GM12878 (cell line): Measurements from ENCODE around the gene TSPAN10. TPM values are rescaled to one million over a fixed set of nuclear protein-coding genes. Genes with fewer than 3 reads are reported as not detected.

Experiments used
- ATAC-seq: fragments of 200-7000 bp; cut with Tn5 transposase; 3 replicates; pipeline ENCODE4 v1.9.1; 2020; ENCODE audit warnings: mild to moderate bottlenecking, moderate library complexity
- BruUV-seq: library from RNA; stranded (reverse); fragments of 400-500 nt; replicated peaks from 2 replicates; lab custom pipeline; 2021; lab: Mats Ljungman, UMichigan
- CTCF ChIA-PET: fragments of 300-600 bp; sonication (Branson Sonifier 250); formaldehyde crosslinking; extraction: SDS; loops from one replicate; lab custom pipeline; 2021; ENCODE audit warnings: inconsistent platforms; lab: Yijun Ruan, JAX
- POLR2A ChIA-PET: fragments of 350-600 bp; formaldehyde crosslinking; extraction: SDS; loops from one replicate; lab custom pipeline; 2021; ENCODE audit warnings: inconsistent platforms; lab: Charles Lee
- RAD21 ChIA-PET: fragments of 300-600 bp; sonication (Branson Sonifier 250); formaldehyde crosslinking; loops from one replicate; lab custom pipeline; 2023; ENCODE audit warnings: antibody characterized with exemption; ENCODE audit not compliant: unreplicated experiment; lab: Charles Lee
- SMC1A ChIA-PET: fragments of 300-600 bp; sonication (Branson Sonifier 250); formaldehyde crosslinking; loops from one replicate; lab custom pipeline; 2023; ENCODE audit not compliant: unreplicated experiment, uncharacterized antibody; lab: Charles Lee
- DNase-seq: peaks from one replicate; pipeline ENCODE4 v3.0.0-alpha.2; 2011; ENCODE audit warnings: low read depth, low spot score
- FAIRE-seq: peaks from 3 replicates; lab custom pipeline; 2011; peaks lifted over from hg19 to GRCh38; lab: Jason Lieb, UNC
- H2AFZ ChIP-seq: 2 replicates; pipeline ENCODE4 v1.6.0; 2011; ENCODE audit warnings: low read depth, low read length, control low read depth; ENCODE audit not compliant: control insufficient read depth
- H3K27ac ChIP-seq: 2 replicates; pipeline ENCODE4 v1.5.1; 2011; ENCODE audit warnings: control low read depth; ENCODE audit not compliant: control insufficient read depth, insufficient read depth
- H3K27me3 ChIP-seq, 2 experiments: replicated peaks in 1 of 2; 2 replicates each; pipeline versions ENCODE4 v1.6.0 to v1.6.1; 2011; ENCODE audit warnings: low read length in 1 of 2; ENCODE audit not compliant: control insufficient read depth in 2 of 2, insufficient read depth in 2 of 2
- H3K36me3 ChIP-seq, 2 experiments: 2 replicates each; pipeline ENCODE4 v1.5.1; 2011; ENCODE audit warnings: low read length in 1 of 2; ENCODE audit not compliant: control insufficient read depth in 2 of 2, insufficient read depth in 2 of 2
- H3K4me1 ChIP-seq: 2 replicates; pipeline ENCODE4 v1.6.1; 2011; ENCODE audit warnings: mild to moderate bottlenecking, low read length, moderate library complexity, mixed read lengths; ENCODE audit not compliant: control insufficient read depth, insufficient read depth
- H3K4me2 ChIP-seq: 2 replicates; pipeline ENCODE4 v1.6.0; 2011; ENCODE audit warnings: control low read depth; ENCODE audit not compliant: control insufficient read depth, insufficient read depth
- H3K4me3 ChIP-seq: fragments of 200-600 bp; sonication (generic); 2 replicates; pipeline ENCODE4 v1.5.1; 2016
- H3K79me2 ChIP-seq: 2 replicates; pipeline ENCODE4 v1.6.0; 2011; ENCODE audit warnings: low read length; ENCODE audit not compliant: control insufficient read depth, insufficient read depth
- H3K9ac ChIP-seq: 2 replicates; pipeline ENCODE4 v1.8.0; 2011; ENCODE audit warnings: low read length, control low read depth, mixed read lengths; ENCODE audit not compliant: control insufficient read depth, insufficient read depth
- H3K9me3 ChIP-seq: replicated peaks from 3 replicates; pipeline ENCODE4 v1.5.1; 2011; ENCODE audit warnings: mild to moderate bottlenecking, low read length; ENCODE audit not compliant: control insufficient read depth, insufficient read depth
- H4K20me1 ChIP-seq: 2 replicates; pipeline ENCODE4 v1.6.0; 2011; ENCODE audit not compliant: control insufficient read depth, insufficient read depth
- BACH1 ChIP-seq: fragments of 450-650 bp; IDR thresholded peaks from 2 replicates; pipeline ENCODE4 v1.6.1; 2017; ENCODE audit warnings: mild to moderate bottlenecking, borderline replicate concordance
- CREB1 ChIP-seq: IDR thresholded peaks from 2 replicates; pipeline ENCODE4 v1.6.1; 2012; ENCODE audit warnings: low read depth, mild to moderate bottlenecking, inconsistent platforms
- HDAC6 ChIP-seq: fragments of 200-600 bp; sonication (generic); IDR thresholded peaks from one replicate; pipeline ENCODE4 v1.8.0; 2017; ENCODE audit warnings: antibody characterized with exemption; ENCODE audit not compliant: unreplicated experiment
- KAT2A ChIP-seq: conservative IDR thresholded peaks from 2 replicates; pipeline ENCODE4 v1.6.1; 2011; ENCODE audit warnings: low read depth, low read length; ENCODE audit not compliant: control insufficient read depth
- LARP7 ChIP-seq: fragments of 450-650 bp; IDR thresholded peaks from 2 replicates; pipeline ENCODE4 v1.6.1; 2017; ENCODE audit warnings: mild to moderate bottlenecking
- MYC ChIP-seq: IDR thresholded peaks from 2 replicates; pipeline ENCODE4 v1.6.1; 2011; ENCODE audit warnings: mild to moderate bottlenecking, low read length, moderate library complexity, inconsistent platforms; ENCODE audit not compliant: insufficient read depth, insufficient replicate concordance, insufficient read length, severe bottlenecking
- SMC3 ChIP-seq: IDR thresholded peaks from 2 replicates; pipeline ENCODE4 v1.6.1; 2011; ENCODE audit warnings: low read length, improper control_type of control experiment, borderline replicate concordance
- ZNF274 ChIP-seq: IDR thresholded peaks from one replicate; pipeline ENCODE4 v1.8.0; 2011; ENCODE audit not compliant: insufficient read length, insufficient read depth
- WGBS: methylation state at CpG from one replicate; pipeline ENCODE4 v1.1.6; 2016; ENCODE audit warnings: low lambda C conversion rate; ENCODE audit not compliant: insufficient replicate concordance, insufficient coverage; ENCODE audit errors: missing lambda C conversion rate; 5-methylcytosine and 5-hydroxymethylcytosine counted together
- in situ Hi-C: fragments of 300-500 bp; cut with MboI; formaldehyde crosslinking; loops from 9 replicates; pipeline ENCODE4 v1.14.3; 2018; ENCODE audit warnings: mixed read lengths
- intact Hi-C: fragments of 100-400 bp; cut with micrococcal nuclease; formaldehyde crosslinking; loops from one replicate; pipeline ENCODE4 v1.14.2; 2022; ENCODE audit not compliant: unreplicated experiment
- polyA plus RNA-seq, 11 experiments: library from polyadenylated mRNA; depleted of rRNA in 4 of 11; unstranded in 6 of 11; stranded (reverse) in 5 of 11; fragments of >200 nt; fragmentation: Nextera tagmentation in 4 of 11; fragmentation: Illumina TruSeq in 1 of 11; extraction: Ambion mirVana in 4 of 11; extraction: Trizol in 1 of 11; gene quantifications; 1 replicate in 1 of 11; 2 replicates in 10 of 11; pipeline versions ENCODE4 v1.2.1 to v1.2.3, GENCODE V29; 2011 to 2016; ENCODE audit warnings: inconsistent platforms in 2 of 11, missing spikeins in 2 of 11, low read depth in 1 of 11
- total RNA-seq, 4 experiments: library from RNA; depleted of rRNA in 3 of 4; stranded (reverse); fragments of >200 nt in 3 of 4; fragmentation: Illumina TruSeq in 1 of 4; extraction: Trizol in 1 of 4; gene quantifications; 2 replicates each; pipeline versions ENCODE4 v1.2.1 to v1.2.3, GENCODE V29; 2013 to 2021
- TF ChIP-seq, protein P1 (sequence below): IDR thresholded peaks from 2 replicates; pipeline ENCODE4 v1.6.1; 2011; ENCODE audit warnings: low read depth, low read length, improper control_type of control experiment, borderline replicate concordance
- TF ChIP-seq, protein P2 (sequence below): fragments of 150-350 bp; IDR thresholded peaks from 2 replicates; pipeline ENCODE4 v1.6.1; 2014; ENCODE audit warnings: mild to moderate bottlenecking, low read depth, low read length
- TF ChIP-seq, protein P3 (sequence below): fragments of 450-650 bp; IDR thresholded peaks from 2 replicates; pipeline ENCODE4 v1.6.1; 2016; ENCODE audit warnings: mild to moderate bottlenecking

TSPAN10 gene
- total and polyA plus RNA-seq, 10 of the 15 experiments (the other 5 are each of a cell fraction or from before 2014, with no cell fraction given) = 0.13 to 0.82 (median 0.43) TPM

DNA sequence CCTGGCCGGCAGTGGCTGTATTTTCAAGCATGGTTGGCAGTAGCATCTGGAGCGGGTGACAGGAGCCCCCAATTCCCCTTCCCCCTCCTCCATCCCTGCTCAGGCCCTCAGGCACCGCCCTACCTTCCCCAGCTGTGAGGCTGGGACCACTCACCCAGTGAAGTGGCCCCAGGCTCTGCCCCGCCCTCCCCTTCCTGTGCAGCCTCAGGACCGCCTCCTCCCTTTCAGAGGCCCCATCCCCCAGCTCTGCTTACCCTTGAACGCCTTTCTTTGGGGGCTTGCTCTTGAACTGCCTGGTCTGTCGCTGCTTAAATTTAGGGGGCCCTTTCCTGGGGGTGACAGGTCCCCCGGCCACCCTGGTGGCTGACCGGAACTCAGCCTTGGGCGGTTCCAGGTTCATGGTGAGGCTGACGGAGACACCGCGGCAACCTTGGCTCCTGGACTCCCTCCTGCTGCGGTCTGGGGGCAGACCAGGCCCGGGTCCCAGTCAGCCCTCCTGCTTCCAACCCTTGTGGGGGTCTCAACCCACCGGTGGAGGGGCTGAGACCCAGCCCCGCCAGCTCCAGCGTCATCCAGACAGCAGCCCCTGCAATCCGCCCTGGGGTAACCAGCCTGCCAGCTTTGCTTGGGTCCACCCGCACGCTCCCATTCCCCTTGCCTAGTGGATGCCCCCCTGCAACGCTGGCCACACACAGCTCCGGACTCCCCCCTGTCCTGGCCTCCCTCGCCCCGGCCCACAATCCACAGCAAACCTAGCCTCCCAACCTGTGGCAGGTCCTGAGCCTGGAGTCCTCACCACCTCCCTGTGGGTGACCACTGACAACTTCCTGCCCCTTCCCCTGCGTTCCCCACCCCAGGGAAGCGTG, 16.1 kb downstream of the TSPAN10 start:
- H2AFZ ChIP-seq = peak overlapping the region; percentile 53
- SMC1A ChIA-PET = no interaction called here

DNA sequence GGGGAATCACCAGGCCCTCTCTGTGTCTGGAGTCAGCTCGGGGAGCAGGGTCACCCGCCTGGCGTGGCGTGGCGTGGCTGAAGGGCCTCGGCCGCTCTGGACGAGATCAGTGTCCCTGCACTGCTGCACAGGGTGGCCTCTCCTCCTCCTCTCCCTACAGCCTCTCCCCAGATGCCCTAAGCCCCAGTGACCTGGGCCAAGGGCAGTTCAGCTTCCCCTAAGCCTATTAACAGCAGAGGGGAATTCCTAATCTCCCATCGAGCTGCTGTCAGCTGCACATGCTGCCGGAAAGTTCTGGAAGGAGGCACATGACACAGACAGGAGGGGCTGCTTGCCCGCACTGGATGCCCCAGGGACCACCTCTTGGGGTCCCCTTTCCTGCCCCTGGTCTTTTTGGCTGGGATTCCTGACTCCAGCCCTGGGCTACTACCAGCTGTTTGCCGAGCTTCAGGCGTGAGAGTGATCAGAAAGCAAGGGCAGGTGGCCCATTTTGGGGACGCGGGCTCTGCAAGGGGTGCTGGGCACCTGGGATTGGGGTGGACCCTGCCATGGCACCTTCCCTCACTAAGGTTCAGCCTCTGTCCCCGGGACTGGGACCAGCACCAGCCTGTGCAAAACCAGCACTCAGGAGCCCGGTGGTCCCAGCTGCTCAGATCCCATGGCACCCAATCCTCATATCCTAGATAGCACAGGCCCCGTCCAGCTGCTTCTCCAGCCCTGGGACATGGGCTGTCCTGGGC, 18.6 kb downstream of the TSPAN10 start:
- no TSS peak for BruUV-seq
- no peaks in the 10 kb centered on the region for H3K79me2 ChIP-seq
- no peaks in the 10 kb centered on the region for H3K9me3 ChIP-seq
- 71% methylated on average over 18 of the region's 18 CpGs for WGBS
- ChIA-PET CTCF (no interaction called here), POLR2A (interaction anchor here (1.8 kb wide), 1 partner anchor 10 kb away, joined by 5 read pairs; no protein-coding TSS in a partner anchor), SMC1A (interaction anchor here (0.8 kb wide), 1 partner anchor 89 kb away, joined by 5 read pairs; no protein-coding TSS in a partner anchor), RAD21 (no interaction called here)
- no peak overlapping the region for H2AFZ ChIP-seq
- in situ Hi-C loops (no loop called here), intact Hi-C loops (no loop called here)
- TF ChIP-seq MYC = no peak
- no peak for TF ChIP-seq BACH1
- TF ChIP-seq SMC3 = no peak
- TF ChIP-seq, protein P1, sequence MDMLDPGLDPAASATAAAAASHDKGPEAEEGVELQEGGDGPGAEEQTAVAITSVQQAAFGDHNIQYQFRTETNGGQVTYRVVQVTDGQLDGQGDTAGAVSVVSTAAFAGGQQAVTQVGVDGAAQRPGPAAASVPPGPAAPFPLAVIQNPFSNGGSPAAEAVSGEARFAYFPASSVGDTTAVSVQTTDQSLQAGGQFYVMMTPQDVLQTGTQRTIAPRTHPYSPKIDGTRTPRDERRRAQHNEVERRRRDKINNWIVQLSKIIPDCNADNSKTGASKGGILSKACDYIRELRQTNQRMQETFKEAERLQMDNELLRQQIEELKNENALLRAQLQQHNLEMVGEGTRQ = no peak
- TF ChIP-seq, protein P2, sequence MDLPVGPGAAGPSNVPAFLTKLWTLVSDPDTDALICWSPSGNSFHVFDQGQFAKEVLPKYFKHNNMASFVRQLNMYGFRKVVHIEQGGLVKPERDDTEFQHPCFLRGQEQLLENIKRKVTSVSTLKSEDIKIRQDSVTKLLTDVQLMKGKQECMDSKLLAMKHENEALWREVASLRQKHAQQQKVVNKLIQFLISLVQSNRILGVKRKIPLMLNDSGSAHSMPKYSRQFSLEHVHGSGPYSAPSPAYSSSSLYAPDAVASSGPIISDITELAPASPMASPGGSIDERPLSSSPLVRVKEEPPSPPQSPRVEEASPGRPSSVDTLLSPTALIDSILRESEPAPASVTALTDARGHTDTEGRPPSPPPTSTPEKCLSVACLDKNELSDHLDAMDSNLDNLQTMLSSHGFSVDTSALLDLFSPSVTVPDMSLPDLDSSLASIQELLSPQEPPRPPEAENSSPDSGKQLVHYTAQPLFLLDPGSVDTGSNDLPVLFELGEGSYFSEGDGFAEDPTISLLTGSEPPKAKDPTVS = 0 out of 2 replicates have a peak, but pooled peaks have one; percentile 58
- no peak for TF ChIP-seq KAT2A
- TF ChIP-seq, protein P3, sequence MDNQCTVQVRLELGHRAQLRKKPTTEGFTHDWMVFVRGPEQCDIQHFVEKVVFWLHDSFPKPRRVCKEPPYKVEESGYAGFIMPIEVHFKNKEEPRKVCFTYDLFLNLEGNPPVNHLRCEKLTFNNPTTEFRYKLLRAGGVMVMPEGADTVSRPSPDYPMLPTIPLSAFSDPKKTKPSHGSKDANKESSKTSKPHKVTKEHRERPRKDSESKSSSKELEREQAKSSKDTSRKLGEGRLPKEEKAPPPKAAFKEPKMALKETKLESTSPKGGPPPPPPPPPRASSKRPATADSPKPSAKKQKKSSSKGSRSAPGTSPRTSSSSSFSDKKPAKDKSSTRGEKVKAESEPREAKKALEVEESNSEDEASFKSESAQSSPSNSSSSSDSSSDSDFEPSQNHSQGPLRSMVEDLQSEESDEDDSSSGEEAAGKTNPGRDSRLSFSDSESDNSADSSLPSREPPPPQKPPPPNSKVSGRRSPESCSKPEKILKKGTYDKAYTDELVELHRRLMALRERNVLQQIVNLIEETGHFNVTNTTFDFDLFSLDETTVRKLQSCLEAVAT = no peak
- TF ChIP-seq HDAC6 = no peak
- TF ChIP-seq ZNF274 = no peak
- no peak overlapping the region for H3K9ac ChIP-seq
- no peaks in the 10 kb centered on the region for H4K20me1 ChIP-seq
- H3K36me3 ChIP-seq = no peaks in the 10 kb centered on the region
- ATAC-seq (no peak), DNase-seq (no peak), FAIRE-seq (no peak)
- H3K4me2 ChIP-seq = no peak overlapping the region
- H3K27ac ChIP-seq = no peak overlapping the region
- peaks cover 8% of the 10 kb centered on the region; the same call in 1 of the 2 replicates for H3K4me1 ChIP-seq
- H3K4me3 ChIP-seq = no peak overlapping the region
- no peaks in the 10 kb centered on the region for H3K27me3 ChIP-seq

More for the DNA sequence above, 16.1 kb downstream of the TSPAN10 start:
- peak overlapping the region; percentile 61 for H3K4me3 ChIP-seq
- in situ Hi-C loops (no loop called here), intact Hi-C loops (no loop called here)
- H3K27me3 ChIP-seq = no peaks in the 10 kb centered on the region; a peak in 2 of 4 replicates
- H4K20me1 ChIP-seq = no peaks in the 10 kb centered on the region
- TF ChIP-seq CREB1 (no peak), LARP7 (peak; percentile 26; the same call in 1 of the 2 replicates)
- no peaks in the 10 kb centered on the region for H3K36me3 ChIP-seq
- H3K79me2 ChIP-seq = no peaks in the 10 kb centered on the region
- ChIA-PET RAD21 (no interaction called here), CTCF (no interaction called here), POLR2A (no interaction called here)
- 22% methylated on average over 25 of the region's 27 CpGs for WGBS
- peak overlapping the region; percentile 73 for H3K4me2 ChIP-seq
- ATAC-seq (peak; percentile 84), FAIRE-seq (no peak), DNase-seq (no peak)
- BruUV-seq = no TSS peak
- peak overlapping the region; percentile 32; the same call in 1 of the 2 replicates for H3K9ac ChIP-seq
- H3K27ac ChIP-seq = no peak overlapping the region
- peaks cover 6% of the 10 kb centered on the region; the same call in 2 of the 3 replicates for H3K9me3 ChIP-seq
- peaks cover 8% of the 10 kb centered on the region; the same call in 1 of the 2 replicates for H3K4me1 ChIP-seq
